Transverse colon (tissue), 4 donors: Measurements from ENCODE around the gene CBX7. TPM values are rescaled to one million over a fixed set of nuclear protein-coding genes. Genes with fewer than 3 reads are reported as not detected.

Experiments used
- DNase-seq: peaks from one replicate; pipeline ENCODE4 v3.0.0-alpha.2; 2019
- H3K27ac ChIP-seq, 4 donors: fragments of 200-600 bp; sonication (generic); 2 replicates each; pipeline ENCODE4 v1.5.1; 2016 to 2018; ENCODE audit warnings: inconsistent platforms in 4 of 4
- H3K27me3 ChIP-seq: fragments of 200-600 bp; sonication (generic); 2 replicates; pipeline ENCODE4 v1.5.1; 2017; ENCODE audit warnings: inconsistent platforms
- H3K36me3 ChIP-seq, 4 donors: fragments of 200-600 bp; sonication (generic); 2 replicates each; pipeline ENCODE4 v1.5.1; 2017 to 2019; ENCODE audit warnings: inconsistent platforms in 4 of 4
- H3K4me1 ChIP-seq, 4 donors: fragments of 200-600 bp; sonication (generic); 2 replicates each; pipeline ENCODE4 v1.5.1; 2017 to 2020; ENCODE audit warnings: inconsistent platforms in 4 of 4
- H3K4me3 ChIP-seq, 4 donors: fragments of 200-600 bp; sonication (generic); 1 replicate in 1 of 4; 2 replicates in 3 of 4; pipeline versions ENCODE4 v1.5.1 to v1.6.1; 2017 to 2019; ENCODE audit warnings: inconsistent platforms in 4 of 4
- H3K9me3 ChIP-seq, 2 donors: fragments of 200-600 bp; sonication (generic); 2 replicates each; pipeline ENCODE4 v1.5.1; 2017 to 2019; ENCODE audit warnings: inconsistent platforms in 2 of 2
- EP300 ChIP-seq: sonication (generic); formaldehyde crosslinking; IDR thresholded peaks from one replicate; pipeline ENCODE4 v1.6.1; 2017; ENCODE audit warnings: antibody characterized with exemption, low read depth
- POLR2A ChIP-seq: fragments of 450-650 bp; IDR thresholded peaks from one replicate; pipeline ENCODE4 v1.6.1; 2016; ENCODE audit warnings: antibody characterized with exemption, mild to moderate bottlenecking, moderate library complexity
- POLR2AphosphoS5 ChIP-seq, 3 donors: sonication (generic); formaldehyde crosslinking; IDR thresholded peaks; one replicate each; pipeline ENCODE4 v1.6.1; 2016; ENCODE audit warnings: antibody characterized with exemption in 3 of 3
- WGBS, 2 donors: methylation state at CpG; one replicate each; pipeline ENCODE4 v1.1.5; 2018; ENCODE audit warnings: low coverage in 1 of 2; 5-methylcytosine and 5-hydroxymethylcytosine counted together
- in situ Hi-C, 4 donors: fragments of 200-750 bp; cut with MboI; loops; one replicate each; pipeline versions ENCODE4 v1.15.0 to v1.15.1; 2017; ENCODE audit warnings: low sequenced_read_pairs in 3 of 4, low pct_ligation_motif_present in 1 of 4, low pct_unique_long_range_greater_than_20kb in 1 of 4
- intact Hi-C: fragments of 100-400 bp; cut with DNase I; formaldehyde crosslinking; loops from one replicate; pipeline ENCODE4 v1.15.1; 2023; ENCODE audit warnings: low total_unique reads
- total RNA-seq, 4 donors: library from RNA; depleted of rRNA; stranded (reverse); fragments of >200 nt; gene quantifications; one replicate each; pipeline ENCODE4 v1.1.0, GENCODE V29; 2016
- TF ChIP-seq, protein P1 (sequence below), 5 experiments: fragments of 200-600 bp in 3 of 5; fragments of 450-650 bp in 2 of 5; sonication (generic) in 3 of 5; IDR thresholded peaks; 1 replicate in 2 of 5; 2 replicates in 3 of 5; pipeline ENCODE4 v1.5.1; 2016 to 2017; ENCODE audit warnings: antibody characterized with exemption in 5 of 5, inconsistent platforms in 3 of 5, mild to moderate bottlenecking in 2 of 5, moderate library complexity in 1 of 5

CBX7 gene
- total RNA-seq, 4 donors from 2014 or later, result 15.3 to 129 (median 58.4) TPM

DNA sequence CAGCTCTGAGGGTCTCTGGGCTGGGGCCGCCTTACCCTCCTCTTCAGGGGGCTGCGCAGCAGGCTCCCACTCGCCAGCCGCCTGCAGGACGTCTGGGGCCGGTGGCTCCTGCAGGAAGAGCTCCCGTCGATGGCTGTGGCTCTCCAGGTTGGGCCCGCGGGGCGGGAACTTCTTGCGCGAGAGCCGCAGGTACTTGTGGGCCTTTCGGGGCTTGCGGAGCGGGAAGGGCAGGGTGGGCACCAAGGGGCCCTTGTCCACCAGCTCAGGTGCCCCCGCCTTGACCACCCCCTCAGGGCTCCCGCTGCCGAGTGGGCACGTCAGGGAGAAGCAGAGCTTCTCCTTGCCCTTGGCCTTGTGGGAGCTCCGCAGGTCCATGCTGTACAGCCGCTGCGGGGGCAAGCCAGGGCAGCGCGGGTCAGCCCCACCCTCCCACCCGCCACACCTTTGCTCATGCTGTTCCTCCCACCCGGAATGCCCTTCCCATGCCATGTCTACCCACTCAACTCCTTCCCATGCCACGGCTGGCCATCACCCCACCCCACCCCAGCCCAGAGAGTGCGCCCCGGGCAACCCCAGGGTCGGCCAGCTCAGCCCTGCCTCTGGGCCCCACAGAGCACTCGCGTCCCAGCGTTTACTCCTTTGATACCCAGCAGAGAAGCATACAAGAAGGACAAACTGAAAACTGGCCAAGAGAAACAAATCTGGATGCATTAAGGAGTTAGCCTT lies 18.0 kb downstream of the CBX7 start:
- H3K36me3 ChIP-seq, result no peaks in the 10 kb centered on the region
- no peak for DNase-seq
- H3K27ac ChIP-seq, result peak overlapping the region in 1 of 4 donors; percentile 10
- TF ChIP-seq POLR2AphosphoS5 (IDR thresholded peaks at IDR 0.05) (no peak), POLR2A (no peak), EP300 (no peak)
- TF ChIP-seq, protein P1, sequence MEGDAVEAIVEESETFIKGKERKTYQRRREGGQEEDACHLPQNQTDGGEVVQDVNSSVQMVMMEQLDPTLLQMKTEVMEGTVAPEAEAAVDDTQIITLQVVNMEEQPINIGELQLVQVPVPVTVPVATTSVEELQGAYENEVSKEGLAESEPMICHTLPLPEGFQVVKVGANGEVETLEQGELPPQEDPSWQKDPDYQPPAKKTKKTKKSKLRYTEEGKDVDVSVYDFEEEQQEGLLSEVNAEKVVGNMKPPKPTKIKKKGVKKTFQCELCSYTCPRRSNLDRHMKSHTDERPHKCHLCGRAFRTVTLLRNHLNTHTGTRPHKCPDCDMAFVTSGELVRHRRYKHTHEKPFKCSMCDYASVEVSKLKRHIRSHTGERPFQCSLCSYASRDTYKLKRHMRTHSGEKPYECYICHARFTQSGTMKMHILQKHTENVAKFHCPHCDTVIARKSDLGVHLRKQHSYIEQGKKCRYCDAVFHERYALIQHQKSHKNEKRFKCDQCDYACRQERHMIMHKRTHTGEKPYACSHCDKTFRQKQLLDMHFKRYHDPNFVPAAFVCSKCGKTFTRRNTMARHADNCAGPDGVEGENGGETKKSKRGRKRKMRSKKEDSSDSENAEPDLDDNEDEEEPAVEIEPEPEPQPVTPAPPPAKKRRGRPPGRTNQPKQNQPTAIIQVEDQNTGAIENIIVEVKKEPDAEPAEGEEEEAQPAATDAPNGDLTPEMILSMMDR (IDR thresholded peaks at IDR 0.05), result no peak
- 92% methylated on average over 30 of the region's 35 CpGs; no CpG with 5 or more reads in 1 of the 2 donors for WGBS, 2 donors
- intact Hi-C loops (loop anchor here (10.0 kb wide), 1 partner anchor 270 kb away; no protein-coding TSS in a partner anchor), in situ Hi-C loops (no loop called here)
- no peaks in the 10 kb centered on the region for H3K9me3 ChIP-seq
- H3K4me3 ChIP-seq, result no peak overlapping the region
- H3K4me1 ChIP-seq, result peaks cover 9 to 21% (median 17%) of the 10 kb centered on the region in 4 donors
- no peaks in the 10 kb centered on the region for H3K27me3 ChIP-seq

DNA sequence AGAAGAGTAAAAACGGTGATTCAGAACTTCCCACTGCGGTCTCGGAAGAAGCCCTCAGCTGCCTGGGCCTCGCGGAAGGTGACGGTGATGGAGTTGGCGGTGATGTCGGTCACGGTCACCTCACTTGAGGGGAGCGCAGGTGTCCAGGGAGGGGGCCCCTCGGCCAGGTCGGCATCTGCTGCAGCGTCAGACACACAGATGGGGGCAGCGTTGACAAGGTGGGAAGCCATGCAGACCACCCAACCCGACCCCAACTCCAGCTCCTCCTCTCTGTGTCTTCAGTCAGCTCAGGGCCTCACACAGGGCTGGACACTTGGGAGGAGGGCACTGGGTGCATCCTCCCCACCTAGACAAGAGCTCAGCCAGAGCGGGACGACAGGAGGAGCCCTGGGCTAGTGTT lies 18.6 kb downstream of the CBX7 start:
- Histone ChIP-seq H3K27me3 (no peaks in the 10 kb centered on the region), H3K4me3 (no peak overlapping the region), H3K4me1 (peaks cover 9 to 26% (median 18%) of the 10 kb centered on the region in 4 donors), H3K9me3 (no peaks in the 10 kb centered on the region), H3K27ac (no peak overlapping the region), H3K36me3 (no peaks in the 10 kb centered on the region)
- 93 to 96% methylated on average over 10 to 17 of the region's 17 CpGs for WGBS, 2 donors
- in situ Hi-C loops, result no loop called here
- TF ChIP-seq POLR2AphosphoS5 (IDR thresholded peaks at IDR 0.05), result no peak
- no peak for TF ChIP-seq POLR2A
- TF ChIP-seq, protein P1 (IDR thresholded peaks at IDR 0.05), result no peak
- TF ChIP-seq EP300, result no peak
- intact Hi-C loops, result loop anchor here (10.0 kb wide), 1 partner anchor 269 kb away; no protein-coding TSS in a partner anchor
- no peak for DNase-seq

DNA sequence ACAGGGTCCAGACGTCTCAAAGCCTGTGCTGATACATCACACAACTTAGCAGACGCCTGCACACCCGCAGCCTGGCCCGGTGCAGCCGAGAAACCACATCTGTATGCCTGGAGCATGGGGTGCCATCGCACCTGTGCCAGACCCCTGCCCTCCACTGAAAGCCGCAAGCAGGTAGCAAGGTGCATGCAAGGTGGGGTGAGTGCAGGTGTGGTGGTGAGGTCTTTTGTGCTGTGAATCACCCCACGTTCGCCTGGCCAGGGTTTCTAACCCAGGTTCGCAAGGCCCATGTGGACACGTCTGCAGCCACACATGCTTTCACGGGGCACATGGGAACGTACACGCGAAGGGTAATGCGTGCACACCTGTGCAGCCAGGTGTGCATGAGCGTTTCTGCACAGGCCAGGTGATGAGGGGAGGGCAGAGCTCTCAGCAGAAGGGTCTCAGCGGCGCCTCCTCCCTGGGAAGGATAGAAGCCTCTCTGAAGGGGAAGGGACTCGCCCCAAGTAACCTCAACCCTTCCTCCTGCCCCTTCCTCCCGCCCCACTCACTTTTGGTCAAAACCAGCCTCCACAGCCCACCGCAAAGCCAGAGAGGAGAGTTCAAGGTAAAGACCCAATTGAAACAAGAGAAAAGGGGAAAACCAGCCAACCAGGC lies 19.5 kb downstream of the CBX7 start:
- in situ Hi-C loops, result no loop called here
- Histone ChIP-seq H3K27me3 (no peaks in the 10 kb centered on the region), H3K4me1 (peaks cover 9 to 29% (median 20%) of the 10 kb centered on the region in 4 donors), H3K4me3 (no peak overlapping the region), H3K9me3 (no peaks in the 10 kb centered on the region), H3K36me3 (no peaks in the 10 kb centered on the region), H3K27ac (no peak overlapping the region)
- DNase-seq, result no peak
- WGBS, 2 donors, result 93% methylated on average over 22 of the region's 22 CpGs; no CpG with 5 or more reads in 1 of the 2 donors
- no peak for TF ChIP-seq POLR2AphosphoS5 (IDR thresholded peaks at IDR 0.05)
- TF ChIP-seq POLR2A, result no peak
- no peak for TF ChIP-seq EP300
- TF ChIP-seq, protein P1 (IDR thresholded peaks at IDR 0.05), result no peak
- intact Hi-C loops, result loop anchor here (10.0 kb wide), 1 partner anchor 268 kb away; no protein-coding TSS in a partner anchor

DNA sequence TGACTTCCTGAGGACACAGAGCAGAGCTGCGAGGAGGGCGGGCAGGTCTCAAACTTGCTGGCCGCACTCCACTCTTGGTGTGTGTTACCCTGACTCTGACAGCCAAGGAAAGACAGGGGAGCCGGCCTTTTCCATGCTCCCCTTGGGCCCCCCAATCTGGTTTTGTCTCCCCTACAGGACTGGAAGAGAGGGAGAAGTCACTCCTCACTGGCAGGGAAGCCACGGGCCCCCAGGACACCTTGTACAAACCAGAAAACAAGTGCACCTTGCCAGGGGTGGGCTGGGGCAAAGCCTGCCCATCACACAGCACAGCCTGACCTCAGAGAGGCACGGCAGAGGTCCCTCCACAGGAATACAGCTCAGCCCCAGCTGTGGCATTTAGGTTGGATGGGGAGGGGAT lies 20.2 kb downstream of the CBX7 start:
- Histone ChIP-seq H3K4me1 (peaks cover 9 to 29% (median 20%) of the 10 kb centered on the region in 4 donors), H3K9me3 (no peaks in the 10 kb centered on the region), H3K27me3 (no peaks in the 10 kb centered on the region), H3K36me3 (no peaks in the 10 kb centered on the region), H3K4me3 (no peak overlapping the region), H3K27ac (no peak overlapping the region)
- TF ChIP-seq EP300 (no peak), POLR2AphosphoS5 (IDR thresholded peaks at IDR 0.05) (no peak), POLR2A (no peak)
- TF ChIP-seq, protein P1 (IDR thresholded peaks at IDR 0.05), result no peak
- DNase-seq, result no peak
- 81% methylated on average over 6 of the region's 6 CpGs; no CpG with 5 or more reads in 1 of the 2 donors for WGBS, 2 donors
- intact Hi-C loops (loop anchor here (10.0 kb wide), 1 partner anchor 267 kb away; no protein-coding TSS in a partner anchor), in situ Hi-C loops (no loop called here)
